Activated CD4-positive, CD25-positive, alpha-beta regulatory T cell treated with anti-CD3 and anti-CD28 coated beads, Interleukin-2, amount 50 U/mL, for 72 hours (primary cell): ENCODE results near the gene RBM47.
"Not testable (repeated sequence)": the region's sequence is repeated elsewhere in the genome, so short reads cannot be mapped to it uniquely, and the experiment has no call there.

Experiments
- DNase-seq: peaks from one replicate; pipeline ENCODE4 v3.0.0; 2021

Gene RBM47

GRCh38 chr4:40434126-40434687 lies 195.5 kb downstream of the RBM47 start:
- no peak for DNase-seq

GRCh38 chr4:40432504-40432903 lies 197.2 kb downstream of the RBM47 start:
- no peak for DNase-seq

- not testable (repeated sequence) for DNase-seq
Observed at GRCh38 chr4:40427871-40428270, 201.8 kb downstream of the RBM47 start.

GRCh38 chr4:40427128-40427527 lies 202.5 kb downstream of the RBM47 start:
- no peak for DNase-seq

GRCh38 chr4:40425799-40426574 lies 203.7 kb downstream of the RBM47 start:
- no peak for DNase-seq

- no peak for DNase-seq
Observed at GRCh38 chr4:40423735-40424134, 205.9 kb downstream of the RBM47 start.

DNA sequence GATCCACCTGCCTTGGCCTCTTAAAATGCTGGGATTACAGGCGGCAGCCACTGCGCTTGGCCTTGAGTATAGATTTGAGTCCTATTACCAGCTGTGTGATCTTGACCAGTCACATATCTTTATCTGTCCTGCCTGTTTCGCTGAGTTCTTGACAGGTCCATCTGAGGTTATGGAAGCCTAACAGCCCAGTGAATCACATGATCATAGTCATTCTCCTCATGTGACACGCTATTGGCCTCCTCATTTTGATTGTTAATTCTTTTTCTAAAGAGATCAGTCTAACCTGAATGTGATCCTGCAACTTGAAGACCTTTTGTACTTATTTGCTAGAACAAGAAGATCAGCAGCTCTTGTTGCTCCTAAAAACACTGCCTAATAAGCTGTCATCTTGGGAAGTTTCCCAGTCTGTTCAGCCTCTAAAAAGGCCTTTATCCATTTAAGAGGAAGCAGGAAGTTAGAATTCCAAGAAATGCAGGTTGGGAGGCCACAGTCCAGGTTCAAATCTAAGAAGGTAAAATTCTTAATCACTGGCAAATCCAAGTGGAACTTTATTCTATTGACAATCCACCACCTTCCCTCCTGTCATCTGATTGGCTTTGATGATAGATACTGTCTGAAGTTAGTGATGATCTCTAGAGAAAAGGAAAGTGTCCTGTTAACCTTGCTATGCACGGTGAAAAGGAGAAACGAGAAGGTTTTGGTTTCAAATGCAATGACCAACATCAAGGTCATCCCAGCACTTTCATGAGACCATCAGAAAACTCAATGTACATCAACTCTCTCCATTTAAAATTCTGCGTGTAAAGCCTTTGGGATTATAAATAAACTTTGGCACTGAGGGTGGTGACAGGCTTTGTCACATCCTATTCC lies 207.6 kb downstream of the RBM47 start:
- DNase-seq, result no peak

- DNase-seq, result no peak
Observed at GRCh38 chr4:40419231-40419912, 210.3 kb downstream of the RBM47 start.

DNA sequence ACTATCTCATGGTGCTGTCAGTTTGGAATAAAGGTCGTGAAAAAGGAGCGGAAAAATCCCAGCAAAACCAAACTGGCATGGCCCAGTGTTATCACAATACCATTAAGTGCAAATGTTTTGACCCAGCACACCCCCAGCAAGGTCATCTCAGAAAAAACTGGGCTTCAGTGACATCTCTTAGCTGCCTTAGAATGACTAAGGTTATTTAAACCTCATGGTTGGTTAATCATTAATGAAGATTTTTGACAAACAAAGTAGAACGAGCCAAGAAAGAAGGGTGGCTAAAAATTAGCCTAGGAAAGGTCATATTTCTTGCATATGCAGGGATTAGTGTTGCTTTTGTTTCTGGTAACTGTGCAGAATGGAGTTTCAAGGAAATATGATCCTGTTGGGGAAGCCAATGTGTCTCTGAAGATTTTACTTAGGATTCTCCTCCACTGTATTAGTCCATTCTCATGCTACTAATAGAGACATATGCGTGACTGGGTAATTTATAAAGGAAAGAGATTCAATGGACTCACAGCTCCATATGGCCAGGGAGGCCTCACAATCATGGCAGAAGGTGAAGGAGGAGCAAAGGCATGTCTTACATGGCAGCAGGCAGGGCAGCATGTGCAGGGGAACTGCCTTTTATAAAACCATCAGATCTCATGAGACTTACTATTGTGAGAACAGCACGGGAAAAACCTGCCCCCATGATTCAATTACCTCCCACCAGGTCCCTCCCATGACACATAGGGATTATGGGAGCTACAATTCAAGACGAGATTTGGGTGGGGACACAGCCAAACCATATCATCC lies 211.0 kb downstream of the RBM47 start:
- no peak for DNase-seq

DNA sequence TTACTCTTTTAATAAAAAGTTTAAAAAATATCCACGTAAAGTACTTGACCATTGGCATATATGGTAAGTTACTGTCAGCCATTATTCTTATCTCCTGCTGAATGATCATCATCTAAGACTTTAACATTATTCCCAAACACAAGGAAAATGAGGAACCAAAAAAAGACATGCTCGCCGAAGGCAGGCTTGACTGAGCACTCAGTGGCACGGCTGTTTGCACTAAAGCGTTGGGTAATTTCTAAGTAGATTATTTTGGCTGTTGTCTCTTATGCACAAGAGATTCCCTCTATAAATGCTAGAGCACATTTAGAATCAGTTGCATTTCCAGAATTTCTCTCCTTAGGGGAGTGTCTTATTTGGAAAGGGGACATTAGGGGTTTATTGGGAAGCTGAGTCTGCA lies 211.7 kb downstream of the RBM47 start:
- no peak for DNase-seq

DNA sequence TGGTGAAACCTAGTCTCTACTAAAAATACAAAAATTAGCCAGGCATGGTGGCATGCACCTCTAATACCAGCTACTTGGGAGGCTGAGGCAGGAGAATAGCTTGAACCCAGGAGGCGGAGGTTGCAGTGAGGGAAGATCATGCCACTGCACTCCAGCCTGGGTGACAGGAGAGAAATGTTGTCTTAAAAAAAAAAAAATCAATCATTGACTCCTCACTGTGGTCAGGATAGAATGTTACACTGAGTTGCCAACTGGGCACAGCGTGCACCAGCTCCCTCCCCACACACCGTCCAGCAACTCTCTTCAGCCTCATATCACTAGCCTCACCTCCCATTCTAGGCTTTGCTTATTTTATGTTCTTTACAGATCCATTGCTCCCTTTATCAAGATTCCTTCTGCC lies 215.0 kb downstream of the RBM47 start:
- DNase-seq, result no peak

GRCh38 chr4:40412866-40413795 lies 216.5 kb downstream of the RBM47 start:
- no peak for DNase-seq

DNA sequence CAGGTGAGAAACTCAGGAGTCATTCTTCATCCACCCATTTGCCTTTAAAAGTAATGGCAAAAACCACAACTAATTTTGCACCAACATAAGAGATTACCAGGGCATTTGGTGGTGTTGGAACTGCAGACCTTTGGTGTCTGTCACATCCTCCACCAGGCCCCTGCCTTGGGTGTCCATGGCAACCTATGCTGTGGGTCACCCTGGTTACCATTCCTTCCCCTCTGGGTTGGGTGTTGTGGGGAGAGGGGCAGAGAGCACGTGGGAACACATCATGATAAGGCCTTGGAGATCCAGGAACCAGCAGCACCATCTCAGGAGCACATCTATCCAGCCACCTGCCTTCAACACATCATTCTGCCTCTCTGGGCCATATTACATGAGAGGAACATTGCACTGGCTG lies 217.3 kb downstream of the RBM47 start:
- DNase-seq, result no peak

- no peak for DNase-seq
Observed at GRCh38 chr4:40409835-40410234, 219.8 kb downstream of the RBM47 start.

GRCh38 chr4:40407468-40407867 lies 222.2 kb downstream of the RBM47 start:
- DNase-seq, result not testable (repeated sequence)

GRCh38 chr4:40406340-40406739 lies 223.3 kb downstream of the RBM47 start:
- DNase-seq, result no peak

GRCh38 chr4:40405193-40405592 lies 224.5 kb downstream of the RBM47 start:
- no peak for DNase-seq

GRCh38 chr4:40403081-40403480 lies 226.6 kb downstream of the RBM47 start:
- no peak for DNase-seq

- no peak for DNase-seq
Observed at GRCh38 chr4:40402556-40402955, 227.1 kb downstream of the RBM47 start.

DNA sequence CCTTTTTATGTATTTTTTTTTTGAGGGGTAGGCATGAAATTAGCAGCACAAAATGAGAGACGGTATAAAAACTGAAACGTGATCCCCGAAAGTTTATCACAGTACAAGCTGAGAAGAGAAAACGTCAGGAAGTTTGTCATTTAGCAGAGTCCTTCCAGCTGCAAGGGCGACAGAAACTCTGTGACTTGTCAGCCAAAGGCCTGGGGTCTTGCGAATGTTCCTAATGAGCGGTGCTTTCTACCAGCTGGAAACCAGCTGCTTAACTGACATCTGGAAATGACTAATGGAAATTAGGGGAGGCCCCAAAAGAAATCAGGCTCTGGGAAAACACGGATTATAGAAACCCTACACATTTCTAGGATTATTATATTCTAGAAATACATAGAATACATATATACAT lies 228.0 kb downstream of the RBM47 start:
- DNase-seq, result no peak

DNA sequence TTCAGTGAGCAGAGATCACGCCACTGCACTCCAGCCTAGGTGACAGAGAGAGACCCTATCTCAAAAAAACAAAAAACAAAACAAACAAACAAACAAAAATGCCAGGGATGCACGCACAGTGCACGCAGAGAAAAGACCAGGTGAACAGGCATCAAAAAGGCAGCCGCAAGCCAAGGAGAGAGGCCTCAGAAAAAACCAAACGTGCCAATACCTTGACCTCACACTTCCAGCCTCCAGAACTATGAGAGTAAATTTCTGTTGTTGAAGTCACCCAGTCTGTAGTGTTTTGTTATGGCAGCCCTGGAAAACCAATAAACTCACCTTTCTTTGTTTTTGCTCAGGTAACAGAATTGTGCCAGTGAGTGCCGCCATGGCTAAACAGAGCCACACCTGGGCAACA lies 228.6 kb downstream of the RBM47 start:
- DNase-seq, result no peak
